Tibial nerve (tissue), 4 donors: ENCODE measurements around the gene TTLL8. TPM values are rescaled to one million over a fixed set of nuclear protein-coding genes. Genes with fewer than 3 reads are reported as not detected.

Experiments
- DNase-seq, 2 donors: peaks; one replicate each; pipeline ENCODE4 v3.0.0-alpha.2; 2019; ENCODE audit warnings: low spot score in 2 of 2
- H3K27ac ChIP-seq, 4 donors: fragments of 200-600 bp; sonication (generic) in 3 of 4; one replicate each; pipeline ENCODE4 v1.5.1; 2017 to 2019; ENCODE audit warnings: mild to moderate bottlenecking in 1 of 4
- H3K27me3 ChIP-seq, 2 donors: fragments of 200-600 bp; sonication (generic) in 1 of 2; one replicate each; pipeline versions ENCODE4 v1.5.1 to v1.6.0; 2017 to 2019
- H3K36me3 ChIP-seq, 3 donors: fragments of 200-600 bp; sonication (generic); one replicate each; pipeline ENCODE4 v1.5.1; 2018 to 2019
- H3K4me1 ChIP-seq, 4 donors: fragments of 200-600 bp; sonication (generic) in 3 of 4; one replicate each; pipeline ENCODE4 v1.5.1; 2017 to 2019
- H3K4me3 ChIP-seq, 4 donors: fragments of 200-600 bp; sonication (generic) in 3 of 4; one replicate each; pipeline ENCODE4 v1.5.1; 2017 to 2019; ENCODE audit warnings: mild to moderate bottlenecking in 1 of 4, moderate library complexity in 1 of 4
- H3K9me3 ChIP-seq, 4 donors: fragments of 200-600 bp; sonication (generic) in 3 of 4; one replicate each; pipeline ENCODE4 v1.5.1; 2017 to 2019
- CTCF ChIP-seq, 5 experiments: fragments of 200-600 bp in 3 of 5; fragments of 450-650 bp in 2 of 5; sonication (generic) in 3 of 5; IDR thresholded peaks; one replicate each; pipeline ENCODE4 v1.5.1; 2016 to 2019; ENCODE audit warnings: antibody characterized with exemption in 5 of 5, mild to moderate bottlenecking in 3 of 5, moderate library complexity in 2 of 5
- EP300 ChIP-seq, 2 donors: sonication (generic); formaldehyde crosslinking; IDR thresholded peaks; one replicate each; pipeline ENCODE4 v1.6.1; 2017; ENCODE audit warnings: antibody characterized with exemption in 2 of 2, mild to moderate bottlenecking in 1 of 2
- POLR2A ChIP-seq, 2 donors: fragments of 450-650 bp; IDR thresholded peaks; one replicate each; pipeline ENCODE4 v1.6.1; 2017; ENCODE audit warnings: antibody characterized with exemption in 2 of 2, mild to moderate bottlenecking in 2 of 2, moderate library complexity in 2 of 2
- WGBS, 2 donors: methylation state at CpG; one replicate each; pipeline ENCODE4 v1.1.5; 2018; 5-methylcytosine and 5-hydroxymethylcytosine counted together
- total RNA-seq, 4 donors: library from RNA; depleted of rRNA; stranded (reverse); fragments of >200 nt; gene quantifications; one replicate each; pipeline ENCODE4 v1.1.0, GENCODE V29; 2016

The TTLL8 gene
- total RNA-seq, 4 donors from 2014 or later, result not detected

GRCh38 chr22:49998718-49999062, 59.4 kb downstream of the TTLL8 start:
- WGBS, 2 donors, result 87 to 88% methylated on average over 13 to 14 of the region's 14 CpGs
- no peak overlapping the region for H3K4me3 ChIP-seq
- H3K4me1 ChIP-seq, result peaks cover 0 to 9% (median under 1%) of the 10 kb centered on the region in 4 donors
- no peaks in the 10 kb centered on the region for H3K9me3 ChIP-seq
- H3K27me3 ChIP-seq, result peaks cover 0 to 37% of the 10 kb centered on the region in 2 donors
- no peaks in the 10 kb centered on the region for H3K36me3 ChIP-seq
- no peak overlapping the region for H3K27ac ChIP-seq
- TF ChIP-seq CTCF (IDR thresholded peaks at IDR 0.05) (no peak), EP300 (IDR thresholded peaks at IDR 0.05) (no peak), POLR2A (IDR thresholded peaks at IDR 0.05) (no peak)
- DNase-seq, result no peak

- no peaks in the 10 kb centered on the region for H3K9me3 ChIP-seq
- no peaks in the 10 kb centered on the region for H3K36me3 ChIP-seq
- no peak overlapping the region for H3K4me3 ChIP-seq
- H3K27ac ChIP-seq, result no peak overlapping the region
- DNase-seq, result no peak
- WGBS, 2 donors, result 86 to 91% methylated on average over 14 to 21 of the region's 21 CpGs
- TF ChIP-seq CTCF (IDR thresholded peaks at IDR 0.05) (no peak), EP300 (IDR thresholded peaks at IDR 0.05) (no peak), POLR2A (IDR thresholded peaks at IDR 0.05) (no peak)
- peaks cover 0 to 11% (median 2%) of the 10 kb centered on the region in 4 donors for H3K4me1 ChIP-seq
- H3K27me3 ChIP-seq, result peaks cover 0 to 34% of the 10 kb centered on the region in 2 donors
Measured at GRCh38 chr22:49997932-49998717, 60.0 kb downstream of the TTLL8 start.

GRCh38 chr22:49997251-49997599, 60.9 kb downstream of the TTLL8 start:
- WGBS, 2 donors, result 76 to 82% methylated on average over 11 to 12 of the region's 12 CpGs
- peaks cover 0 to 28% of the 10 kb centered on the region in 2 donors for H3K27me3 ChIP-seq
- no peak for DNase-seq

GRCh38 chr22:49996518-49997250, 61.4 kb downstream of the TTLL8 start:
- peaks cover 0 to 27% of the 10 kb centered on the region in 2 donors for H3K27me3 ChIP-seq
- H3K27ac ChIP-seq, result no peak overlapping the region
- TF ChIP-seq POLR2A (IDR thresholded peaks at IDR 0.05) (no peak), CTCF (IDR thresholded peaks at IDR 0.05) (no peak), EP300 (IDR thresholded peaks at IDR 0.05) (no peak)
- no peak for DNase-seq
- peaks cover 0 to 11% (median 2%) of the 10 kb centered on the region in 4 donors for H3K4me1 ChIP-seq
- H3K36me3 ChIP-seq, result no peaks in the 10 kb centered on the region
- H3K4me3 ChIP-seq, result no peak overlapping the region
- H3K9me3 ChIP-seq, result peaks cover 0 to 13% (median 0%) of the 10 kb centered on the region in 4 donors
- WGBS, 2 donors, result 81 to 85% methylated on average over 17 to 19 of the region's 19 CpGs

More at GRCh38 chr22:49997251-49997599, 60.9 kb downstream of the TTLL8 start:
- Histone ChIP-seq H3K4me1 (peaks cover 0 to 11% (median 2%) of the 10 kb centered on the region in 4 donors), H3K27ac (no peak overlapping the region), H3K4me3 (no peak overlapping the region), H3K36me3 (no peaks in the 10 kb centered on the region), H3K9me3 (peaks cover 0 to 7% (median 0%) of the 10 kb centered on the region in 4 donors)
- no peak for TF ChIP-seq EP300 (IDR thresholded peaks at IDR 0.05)
- no peak for TF ChIP-seq CTCF (IDR thresholded peaks at IDR 0.05)
- TF ChIP-seq POLR2A (IDR thresholded peaks at IDR 0.05), result no peak

- WGBS, 2 donors, result 74 to 87% methylated on average over 2 to 3 of the region's 4 CpGs
- no peak for DNase-seq
- Histone ChIP-seq H3K4me3 (no peak overlapping the region), H3K36me3 (no peaks in the 10 kb centered on the region), H3K4me1 (peaks cover 0 to 11% (median 2%) of the 10 kb centered on the region in 4 donors), H3K9me3 (peaks cover 0 to 19% (median 2%) of the 10 kb centered on the region in 4 donors), H3K27me3 (peaks cover 0 to 21% of the 10 kb centered on the region in 2 donors), H3K27ac (peak overlapping the region in 1 of 4 donors; percentile 34)
- TF ChIP-seq EP300 (IDR thresholded peaks at IDR 0.05) (no peak), CTCF (IDR thresholded peaks at IDR 0.05) (no peak), POLR2A (IDR thresholded peaks at IDR 0.05) (no peak)
Measured at GRCh38 chr22:49996119-49996517, 62.0 kb downstream of the TTLL8 start.
